Right lobe of liver (tissue), 6 donors: Measurements from ENCODE around the gene UBE2QL1. TPM values are rescaled to one million over a fixed set of nuclear protein-coding genes. Genes with fewer than 3 reads are reported as not detected.

ENCODE experiments used
- ATAC-seq, 4 donors: fragments of 200-7000 bp; cut with Tn5 transposase; one replicate each; pipeline ENCODE4 v1.9.1; 2020; ENCODE audit warnings: mild to moderate bottlenecking in 4 of 4, moderate library complexity in 4 of 4
- DNase-seq, 3 donors: peaks; one replicate each; pipeline ENCODE4 v3.0.0-alpha.2; 2020
- H3K27ac ChIP-seq, 3 donors: fragments of 200-600 bp; one replicate each; pipeline ENCODE4 v1.8.0; 2022
- H3K27me3 ChIP-seq, 2 donors: fragments of 200-600 bp; one replicate each; pipeline ENCODE4 v1.8.0; 2022
- H3K36me3 ChIP-seq, 4 donors: fragments of 200-600 bp; sonication (generic) in 1 of 4; one replicate each; pipeline versions ENCODE4 v1.5.1 to v1.8.0; 2017 to 2022; ENCODE audit warnings: control low read depth in 1 of 4
- H3K4me1 ChIP-seq, 4 donors: fragments of 200-600 bp; sonication (generic) in 1 of 4; one replicate each; pipeline versions ENCODE4 v1.5.1 to v1.8.0; 2017 to 2022; ENCODE audit warnings: control low read depth in 1 of 4
- H3K4me3 ChIP-seq, 3 donors: fragments of 200-600 bp; one replicate each; pipeline ENCODE4 v1.8.0; 2022
- H3K9me3 ChIP-seq, 4 donors: fragments of 200-600 bp; sonication (generic) in 1 of 4; one replicate each; pipeline versions ENCODE4 v1.5.1 to v1.8.0; 2017 to 2022; ENCODE audit warnings: control low read depth in 1 of 4
- CTCF ChIP-seq, 4 donors: fragments of 200-600 bp in 3 of 4; fragments of 450-650 bp in 1 of 4; IDR thresholded peaks; one replicate each; pipeline versions ENCODE4 v1.5.1 to v1.8.0; 2016 to 2022; ENCODE audit warnings: antibody characterized with exemption in 4 of 4, mild to moderate bottlenecking in 2 of 4
- POLR2A ChIP-seq: fragments of 450-650 bp; IDR thresholded peaks from one replicate; pipeline ENCODE4 v1.6.1; 2017; ENCODE audit warnings: antibody characterized with exemption, mild to moderate bottlenecking
- WGBS: methylation state at CpG from one replicate; pipeline ENCODE4 v1.1.6; 2018; ENCODE audit warnings: low coverage, low lambda C conversion rate; ENCODE audit not compliant: insufficient coverage; ENCODE audit errors: missing lambda C conversion rate; 5-methylcytosine and 5-hydroxymethylcytosine counted together
- intact Hi-C, 2 donors: fragments of 100-400 bp; cut with DNase I; formaldehyde crosslinking; loops; one replicate each; pipeline versions ENCODE4 v1.11.2 to v1.14.1; 2022
- long read RNA-seq: library from polyadenylated mRNA; unstranded; transcript quantifications from one replicate; pipeline ENCODE4 v2.0.0, GENCODE V29; 2019
- total RNA-seq, 6 experiments: library from RNA; depleted of rRNA in 2 of 6; stranded (reverse); fragments of >200 nt in 2 of 6; fragmentation: NEBNext Ultra II Directional in 3 of 6; extraction: Animal tissue kit (Norgen Biotek cat#: 25700) in 3 of 6; gene quantifications; one replicate each; pipeline versions ENCODE4 v1.1.0 to v1.2.4, GENCODE V29; 2016 to 2023
- donor health status: DM: no; HTN: yes; CAD: no.
- donor health status: DM: no; HTN: no; CAD: no.
- donor health status: DM: no; HTN: no; CAD: no.
- donor health status: DM: no; HTN: yes; CAD: no.
- donor health status: DM: no; HTN: yes; CAD: no.

Gene UBE2QL1
- under 1 TPM; 0.20 to 0.74 (median 0.54) TPM for total RNA-seq
- long read RNA-seq: 0 reads

GRCh38 chr5:6448622-6449464 lies at the start of gene UBE2QL1:
Gene UBE2QL1 (plus strand): TSS chr5:6448859. CDS start chr5:6448894, 35 bp downstream.
- no peak for TF ChIP-seq CTCF (IDR thresholded peaks at IDR 0.05)
- no peak for TF ChIP-seq POLR2A
- Histone ChIP-seq H3K4me1 (peaks cover 0 to 5% (median 0%) of the 10 kb centered on the region in 4 donors), H3K9me3 (no peaks in the 10 kb centered on the region), H3K36me3 (no peaks in the 10 kb centered on the region), H3K27ac (no peak within 1 kb of the TSS), H3K4me3 (peak within 1 kb of the TSS; percentile 23 to 38 (median 37)), H3K27me3 (no peaks in the 10 kb centered on the region)
- ATAC-seq: peak; percentile 64 to 73 (median 68)
- WGBS: 4% methylated on average over 23 of the region's 103 CpGs
- peak in 1 of 3 donors; percentile 36 for DNase-seq
- intact Hi-C loops: no loop called here

DNA sequence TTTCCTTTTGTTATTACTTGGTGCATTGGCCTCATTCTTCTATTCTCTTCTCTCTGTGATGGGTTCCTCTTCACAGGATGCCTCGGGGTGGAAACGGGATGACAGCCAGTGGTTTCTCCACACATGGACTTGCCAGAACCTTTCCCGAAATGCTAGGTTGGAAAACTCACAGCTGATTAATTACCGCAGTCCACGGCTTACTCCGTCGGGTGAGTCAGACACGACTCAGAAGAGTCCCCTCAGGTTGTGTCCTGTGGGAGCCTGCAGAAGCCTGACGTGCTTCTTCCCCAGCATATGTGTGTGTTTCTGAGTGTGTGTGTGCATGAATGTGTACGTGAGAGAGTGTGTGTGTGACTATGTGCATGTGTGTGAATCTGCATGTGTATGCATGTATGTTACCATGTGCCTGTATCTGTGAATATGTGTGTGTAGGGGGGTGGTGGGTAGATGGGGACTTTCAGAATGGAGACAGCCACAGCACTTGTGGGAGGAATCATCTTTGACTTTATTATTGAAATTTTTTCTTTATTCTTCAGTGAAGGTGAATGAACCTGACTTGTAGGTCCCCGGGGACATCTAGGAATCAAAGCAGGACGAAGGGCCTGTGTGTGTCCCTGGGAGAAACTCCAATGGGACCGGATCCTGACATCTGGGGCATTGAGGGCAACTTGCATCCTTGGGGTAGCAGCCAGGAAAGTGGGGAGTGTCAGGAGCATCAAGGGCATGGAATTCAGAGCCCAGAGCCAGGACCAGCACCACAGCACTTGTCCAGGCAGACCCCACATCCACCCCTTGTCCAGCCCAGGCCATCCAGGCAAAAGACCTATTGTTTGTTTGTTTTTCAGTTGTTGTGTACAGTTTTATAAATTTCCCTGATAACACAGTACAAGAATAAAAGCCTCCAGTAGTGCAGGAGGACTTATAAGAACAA lies 48.4 kb upstream of the UBE2QL1 start:
- DNase-seq: no peak
- Histone ChIP-seq H3K27ac (no peak overlapping the region), H3K4me1 (no peaks in the 10 kb centered on the region), H3K4me3 (no peak overlapping the region), H3K36me3 (no peaks in the 10 kb centered on the region), H3K27me3 (no peaks in the 10 kb centered on the region), H3K9me3 (no peaks in the 10 kb centered on the region)
- TF ChIP-seq CTCF (IDR thresholded peaks at IDR 0.05) (no peak), POLR2A (no peak)
- ATAC-seq: no peak
- WGBS: 62% methylated on average over 10 of the region's 13 CpGs
- intact Hi-C loops: no loop called here

DNA sequence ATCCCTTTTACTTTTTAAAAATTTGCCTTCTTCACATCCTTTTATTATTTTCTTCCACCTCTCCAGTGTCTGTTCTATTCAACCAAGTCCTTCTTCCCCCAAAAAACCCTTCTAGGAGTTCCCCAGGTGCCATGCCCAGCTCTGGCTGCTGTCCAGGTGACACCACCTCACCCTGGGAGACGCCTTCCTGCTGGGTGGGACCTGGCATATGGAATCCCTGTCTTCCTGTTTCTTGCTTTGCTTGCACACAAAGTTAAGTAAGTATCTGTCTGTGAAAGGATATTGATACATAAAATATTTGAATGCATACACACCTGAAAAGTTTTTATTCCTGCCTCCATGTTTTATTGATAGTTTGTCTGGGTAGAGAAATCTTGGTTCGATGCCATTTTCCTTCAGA lies 47.2 kb upstream of the UBE2QL1 start:
- H3K36me3 ChIP-seq: no peaks in the 10 kb centered on the region
- no peak for TF ChIP-seq POLR2A
- no peak for TF ChIP-seq CTCF (IDR thresholded peaks at IDR 0.05)
- WGBS: 19% methylated on average over 1 of the region's 2 CpGs
- H3K27ac ChIP-seq: no peak overlapping the region
- ATAC-seq (no peak), DNase-seq (no peak)
- H3K9me3 ChIP-seq: no peaks in the 10 kb centered on the region
- H3K27me3 ChIP-seq: no peaks in the 10 kb centered on the region
- no peak overlapping the region for H3K4me3 ChIP-seq
- no peaks in the 10 kb centered on the region for H3K4me1 ChIP-seq
- intact Hi-C loops: no loop called here

GRCh38 chr5:6402939-6403338 lies 45.7 kb upstream of the UBE2QL1 start:
- DNase-seq (no peak), ATAC-seq (no peak)
- 47% methylated on average over 6 of the region's 6 CpGs for WGBS
- Histone ChIP-seq H3K4me3 (no peak overlapping the region), H3K4me1 (no peaks in the 10 kb centered on the region), H3K9me3 (no peaks in the 10 kb centered on the region), H3K27me3 (no peaks in the 10 kb centered on the region), H3K36me3 (no peaks in the 10 kb centered on the region), H3K27ac (no peak overlapping the region)
- TF ChIP-seq CTCF (IDR thresholded peaks at IDR 0.05): no peak
- TF ChIP-seq POLR2A: no peak
- intact Hi-C loops: no loop called here
